Hepatic stellate cell (primary cell): Measurements from ENCODE around the gene RASSF3.
A peak's percentile ranks its signal among the peaks of the same experiment; 100 is the strongest.

Experiments
- DNase-seq: peaks from one replicate; pipeline ENCODE4 v3.0.0; 2011; ENCODE audit warnings: low spot score

Gene RASSF3

GRCh38 chr12:64729909-64730587 lies 119.8 kb downstream of the RASSF3 start:
- no peak for DNase-seq

DNA sequence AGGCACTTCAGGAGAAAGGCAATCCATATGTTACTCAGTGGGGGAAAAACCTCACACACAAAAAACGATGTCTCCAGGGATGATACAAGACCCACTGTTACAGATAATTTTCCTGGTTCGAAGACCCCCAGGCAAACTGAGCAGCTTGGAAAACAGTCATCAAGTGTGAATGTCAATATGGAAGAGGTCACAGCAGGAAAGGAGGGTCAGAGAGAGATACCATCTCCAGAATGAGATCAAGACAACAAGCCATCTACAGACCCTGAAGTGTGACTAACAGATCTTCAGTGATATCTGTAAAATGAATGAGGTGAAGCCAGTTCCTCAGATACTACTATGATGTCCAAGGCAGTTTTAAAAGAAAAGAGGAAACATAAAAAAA lies 120.3 kb downstream of the RASSF3 start:
- DNase-seq = no peak

- no peak for DNase-seq
Observed at GRCh38 chr12:64731683-64732082, 121.4 kb downstream of the RASSF3 start.

- no peak for DNase-seq
Observed at GRCh38 chr12:64733857-64734256, 123.6 kb downstream of the RASSF3 start.

- no peak for DNase-seq
Observed at GRCh38 chr12:64735442-64735841, 125.1 kb downstream of the RASSF3 start.

GRCh38 chr12:64736771-64737170 lies 126.5 kb downstream of the RASSF3 start:
- no peak for DNase-seq

DNA sequence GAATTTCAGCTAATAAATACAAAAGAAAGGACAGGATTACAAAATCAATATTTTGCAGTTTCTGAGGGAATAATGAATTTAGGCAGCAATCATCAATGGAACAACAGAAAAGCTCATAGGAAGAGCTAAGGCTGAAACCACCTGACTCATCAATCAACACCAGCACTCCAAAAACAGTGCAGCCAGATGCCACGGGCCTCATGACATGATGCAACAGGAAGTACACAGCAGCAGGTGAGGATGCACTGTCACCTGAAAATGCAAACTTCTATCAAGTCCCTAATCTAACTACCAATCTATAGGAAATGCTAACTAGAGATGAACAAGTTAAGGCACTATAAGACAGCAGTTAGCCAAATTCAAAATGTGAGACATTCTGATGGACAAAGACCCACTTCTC lies 127.2 kb downstream of the RASSF3 start:
- no peak for DNase-seq

DNA sequence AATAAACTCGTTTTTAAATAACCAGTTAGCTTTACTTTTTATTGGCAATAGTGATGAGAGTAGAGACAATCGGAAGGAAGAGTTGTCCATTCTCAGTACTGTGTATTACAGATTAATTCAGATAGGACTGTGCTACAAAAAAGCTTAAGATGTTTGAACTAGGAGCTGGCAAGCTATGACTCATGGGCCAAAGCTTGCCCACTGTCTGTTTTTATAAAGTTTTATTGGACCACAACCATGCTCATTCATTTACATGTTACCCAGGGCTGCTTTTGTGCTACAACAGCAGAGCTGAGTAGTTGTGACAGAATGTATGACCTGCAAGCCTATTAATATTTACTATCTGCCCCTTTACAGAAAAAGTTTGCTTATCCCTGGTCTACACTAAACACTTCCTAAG lies 129.5 kb downstream of the RASSF3 start:
- no peak for DNase-seq

DNA sequence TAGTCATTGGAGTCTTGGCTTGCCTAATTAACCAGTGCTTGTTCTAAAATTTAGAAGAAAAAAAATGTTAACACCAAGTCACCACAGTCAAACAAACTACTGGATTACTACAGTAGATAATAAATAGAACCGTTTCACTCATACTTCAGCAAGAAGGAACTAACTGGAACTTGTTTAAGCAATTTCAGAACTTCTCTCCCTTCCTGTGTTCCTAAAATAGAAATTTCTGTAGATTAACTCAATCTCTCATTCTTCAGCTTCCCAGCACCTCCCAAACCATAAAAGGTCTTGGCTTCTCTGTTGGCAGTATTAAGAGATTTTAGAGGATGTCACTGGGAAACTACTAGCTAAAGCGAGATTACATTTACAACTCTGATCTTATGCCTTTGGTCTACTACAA lies 130.4 kb downstream of the RASSF3 start:
- no peak for DNase-seq

DNA sequence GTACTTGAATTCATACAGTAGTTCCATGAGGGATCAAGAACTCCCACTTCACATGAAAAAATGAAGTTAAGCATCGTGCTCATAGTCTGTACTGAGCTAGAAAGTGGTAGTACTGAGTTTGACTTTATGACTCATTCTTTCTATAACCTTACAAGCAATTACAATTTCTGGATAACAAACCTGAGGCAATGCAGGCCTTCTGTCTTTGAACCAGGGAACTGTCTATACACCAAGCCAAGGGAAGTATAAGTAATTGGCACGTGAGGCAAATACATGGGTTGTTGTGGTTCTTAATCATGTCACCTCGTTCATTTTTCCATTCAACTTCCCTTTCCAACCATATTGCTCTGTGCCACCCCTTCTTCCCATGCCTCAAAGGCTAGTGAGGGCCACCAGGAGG lies 132.1 kb downstream of the RASSF3 start:
- no peak for DNase-seq

GRCh38 chr12:64743206-64743605 lies 132.9 kb downstream of the RASSF3 start:
- no peak for DNase-seq

- DNase-seq = peak; percentile 45
Observed at GRCh38 chr12:64744422-64745258, 134.3 kb downstream of the RASSF3 start.

GRCh38 chr12:64745259-64745807 lies 135.0 kb downstream of the RASSF3 start:
- no peak for DNase-seq

GRCh38 chr12:64745980-64746379 lies 135.7 kb downstream of the RASSF3 start:
- no peak for DNase-seq

DNA sequence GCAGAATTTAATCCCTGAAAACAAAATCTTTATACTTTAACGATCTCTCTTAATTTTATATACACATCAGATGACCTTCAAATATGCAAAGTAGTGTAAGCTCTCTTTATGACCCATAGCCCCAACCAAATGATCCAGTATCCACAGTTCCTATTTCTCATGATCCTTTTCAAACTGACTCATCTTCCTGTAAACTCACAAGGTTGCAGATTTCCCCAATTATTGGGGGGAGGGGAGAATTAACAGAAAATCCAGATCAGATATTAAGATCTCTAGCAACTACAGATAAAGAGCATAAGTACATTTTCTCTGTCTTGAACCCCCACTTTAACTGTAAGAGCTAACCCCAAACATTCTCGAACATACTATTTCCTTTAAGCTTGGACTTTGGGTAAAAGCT lies 136.4 kb downstream of the RASSF3 start:
- DNase-seq = no peak
